Coronary artery (tissue), 2 donors: ENCODE data around the gene METTL8.

Experiments
- DNase-seq: peaks from one replicate; pipeline ENCODE4 v3.0.0-alpha.2; 2017; ENCODE audit warnings: low spot score
- H3K27ac ChIP-seq, 2 donors: fragments of 200-600 bp; sonication (generic); one replicate each; pipeline ENCODE4 v1.5.1; 2016 to 2019
- H3K4me3 ChIP-seq: fragments of 200-600 bp; sonication (generic); 2 replicates; pipeline ENCODE4 v1.5.1; 2016; ENCODE audit warnings: mild to moderate bottlenecking, moderate library complexity
- TF ChIP-seq, protein P1 (sequence below): fragments of 200-600 bp; sonication (generic); IDR thresholded peaks from one replicate; pipeline ENCODE4 v1.5.1; 2019; ENCODE audit warnings: antibody characterized with exemption

The METTL8 gene, protein sequence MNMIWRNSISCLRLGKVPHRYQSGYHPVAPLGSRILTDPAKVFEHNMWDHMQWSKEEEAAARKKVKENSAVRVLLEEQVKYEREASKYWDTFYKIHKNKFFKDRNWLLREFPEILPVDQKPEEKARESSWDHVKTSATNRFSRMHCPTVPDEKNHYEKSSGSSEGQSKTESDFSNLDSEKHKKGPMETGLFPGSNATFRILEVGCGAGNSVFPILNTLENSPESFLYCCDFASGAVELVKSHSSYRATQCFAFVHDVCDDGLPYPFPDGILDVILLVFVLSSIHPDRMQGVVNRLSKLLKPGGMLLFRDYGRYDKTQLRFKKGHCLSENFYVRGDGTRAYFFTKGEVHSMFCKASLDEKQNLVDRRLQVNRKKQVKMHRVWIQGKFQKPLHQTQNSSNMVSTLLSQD

DNA sequence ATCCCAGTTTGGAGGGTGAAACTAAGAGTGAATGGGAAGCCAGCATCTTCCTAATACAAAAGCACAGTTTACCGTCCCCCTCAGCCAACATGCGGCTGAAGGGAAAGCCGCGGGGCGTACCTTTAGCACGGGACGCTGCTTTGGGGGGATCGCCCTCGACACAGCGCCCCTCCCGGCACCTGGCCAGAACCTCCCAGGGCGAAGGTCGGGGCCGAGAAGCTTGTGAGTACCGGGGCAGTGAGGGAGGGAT lies at the start of gene METTL8:
TSS of gene METTL8 (minus strand) at position 228 of the 250 bp plus-strand sequence. CDS start 41,805 bp downstream, outside the sequence.
- Histone ChIP-seq H3K4me3 (peak within 1 kb of the TSS; percentile 78), H3K27ac (peak within 1 kb of the TSS; percentile 91)
- TF ChIP-seq, protein P1, sequence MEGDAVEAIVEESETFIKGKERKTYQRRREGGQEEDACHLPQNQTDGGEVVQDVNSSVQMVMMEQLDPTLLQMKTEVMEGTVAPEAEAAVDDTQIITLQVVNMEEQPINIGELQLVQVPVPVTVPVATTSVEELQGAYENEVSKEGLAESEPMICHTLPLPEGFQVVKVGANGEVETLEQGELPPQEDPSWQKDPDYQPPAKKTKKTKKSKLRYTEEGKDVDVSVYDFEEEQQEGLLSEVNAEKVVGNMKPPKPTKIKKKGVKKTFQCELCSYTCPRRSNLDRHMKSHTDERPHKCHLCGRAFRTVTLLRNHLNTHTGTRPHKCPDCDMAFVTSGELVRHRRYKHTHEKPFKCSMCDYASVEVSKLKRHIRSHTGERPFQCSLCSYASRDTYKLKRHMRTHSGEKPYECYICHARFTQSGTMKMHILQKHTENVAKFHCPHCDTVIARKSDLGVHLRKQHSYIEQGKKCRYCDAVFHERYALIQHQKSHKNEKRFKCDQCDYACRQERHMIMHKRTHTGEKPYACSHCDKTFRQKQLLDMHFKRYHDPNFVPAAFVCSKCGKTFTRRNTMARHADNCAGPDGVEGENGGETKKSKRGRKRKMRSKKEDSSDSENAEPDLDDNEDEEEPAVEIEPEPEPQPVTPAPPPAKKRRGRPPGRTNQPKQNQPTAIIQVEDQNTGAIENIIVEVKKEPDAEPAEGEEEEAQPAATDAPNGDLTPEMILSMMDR = peak; percentile 18
- no peak for DNase-seq

DNA sequence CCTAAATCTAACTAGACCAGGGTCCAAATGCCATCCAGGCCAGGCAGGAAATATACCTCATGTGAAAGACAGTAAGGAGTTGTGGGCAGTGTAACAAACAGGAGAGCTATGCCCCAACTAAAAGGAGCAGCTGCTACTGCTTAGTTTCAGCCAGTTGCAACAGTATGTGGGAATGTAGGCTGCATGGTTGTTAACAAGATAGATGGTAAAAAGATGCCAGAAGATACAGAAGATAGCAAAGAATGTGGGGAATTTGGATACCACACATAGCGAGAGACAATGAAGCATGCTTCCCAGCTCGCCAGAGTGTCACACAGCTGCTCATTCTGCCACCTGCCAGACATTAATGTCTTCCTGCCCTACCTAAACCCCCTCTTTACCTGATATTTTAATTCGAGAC lies 49.1 kb upstream of the METTL8 start:
- H3K27ac ChIP-seq = no peak overlapping the region
- TF ChIP-seq, protein P1 = no peak
- no peak overlapping the region for H3K4me3 ChIP-seq
- DNase-seq = no peak

DNA sequence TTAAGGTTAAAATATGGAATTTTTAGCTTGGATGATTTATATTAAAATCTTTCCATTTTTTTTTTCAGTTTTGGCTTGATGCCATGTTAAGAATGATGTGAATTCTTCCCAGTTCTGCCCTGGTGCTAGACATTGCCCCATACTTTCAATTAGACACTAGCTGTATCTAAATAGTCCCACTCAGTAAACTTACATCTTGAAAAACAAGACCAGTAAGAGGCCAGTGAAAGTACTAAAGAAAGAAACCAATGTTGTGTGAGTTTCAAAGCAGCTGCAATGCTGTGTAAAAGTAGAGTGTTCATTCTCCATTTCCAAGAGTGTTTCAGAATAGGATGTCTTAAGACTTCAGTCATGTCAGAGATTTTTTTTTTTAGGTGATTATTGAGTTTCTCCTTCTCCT lies 48.5 kb upstream of the METTL8 start:
- Histone ChIP-seq H3K4me3 (no peak overlapping the region), H3K27ac (no peak overlapping the region)
- DNase-seq = no peak
- TF ChIP-seq, protein P1 = no peak

DNA sequence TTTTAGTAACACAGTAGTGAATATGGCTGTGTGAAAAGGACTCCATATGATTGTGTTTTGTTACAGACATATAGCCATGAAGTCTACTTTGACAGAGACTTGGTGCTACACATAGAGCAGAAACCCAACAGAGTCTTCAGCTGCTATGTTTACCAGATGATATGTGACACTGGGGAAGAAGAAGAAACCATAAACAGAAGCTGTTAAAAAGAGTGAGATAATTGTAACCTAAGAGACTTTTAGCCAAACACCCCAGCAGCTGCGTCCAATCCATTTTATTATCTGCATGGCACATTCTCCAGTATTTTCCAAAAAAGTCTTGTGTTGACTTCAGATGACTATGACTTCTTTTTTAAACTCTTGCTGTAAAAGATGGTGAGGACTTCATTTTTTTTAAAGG lies 47.1 kb upstream of the METTL8 start:
- no peak for DNase-seq
- TF ChIP-seq, protein P1 = no peak
- Histone ChIP-seq H3K27ac (no peak overlapping the region), H3K4me3 (no peak overlapping the region)

DNA sequence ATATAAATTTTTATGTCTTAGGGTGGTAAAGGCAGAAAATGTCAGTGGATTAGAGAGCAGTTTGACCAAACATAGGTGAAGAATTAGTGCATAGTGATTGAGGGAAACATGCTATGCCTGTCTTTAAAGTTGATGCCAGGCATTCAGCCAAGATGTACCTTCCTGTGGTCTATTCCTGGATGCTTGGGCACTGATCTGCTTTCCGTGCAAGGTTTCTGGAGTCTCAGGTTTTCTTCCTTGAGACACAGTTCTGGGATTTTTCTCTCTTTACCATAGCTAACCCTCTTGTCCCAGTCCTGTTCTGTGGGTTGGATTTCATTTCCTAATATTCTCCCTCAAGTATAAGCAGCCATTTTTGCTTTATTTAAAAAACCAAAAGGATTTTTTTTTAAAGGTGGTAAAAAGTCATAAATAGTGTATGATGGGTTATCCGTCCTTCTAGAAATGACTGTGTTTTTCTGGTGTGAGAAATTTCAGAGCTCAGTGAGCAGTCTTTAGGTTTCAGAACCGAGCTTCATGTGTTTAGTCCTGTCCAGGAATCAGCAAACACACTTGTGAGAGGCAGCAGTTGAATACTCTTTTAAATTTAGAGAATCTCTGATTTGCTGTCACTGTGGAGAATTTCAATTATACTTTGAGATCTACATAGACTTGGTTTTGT lies 45.5 kb upstream of the METTL8 start:
- H3K27ac ChIP-seq = no peak overlapping the region
- DNase-seq = no peak
- no peak overlapping the region for H3K4me3 ChIP-seq
- TF ChIP-seq, protein P1 = no peak

DNA sequence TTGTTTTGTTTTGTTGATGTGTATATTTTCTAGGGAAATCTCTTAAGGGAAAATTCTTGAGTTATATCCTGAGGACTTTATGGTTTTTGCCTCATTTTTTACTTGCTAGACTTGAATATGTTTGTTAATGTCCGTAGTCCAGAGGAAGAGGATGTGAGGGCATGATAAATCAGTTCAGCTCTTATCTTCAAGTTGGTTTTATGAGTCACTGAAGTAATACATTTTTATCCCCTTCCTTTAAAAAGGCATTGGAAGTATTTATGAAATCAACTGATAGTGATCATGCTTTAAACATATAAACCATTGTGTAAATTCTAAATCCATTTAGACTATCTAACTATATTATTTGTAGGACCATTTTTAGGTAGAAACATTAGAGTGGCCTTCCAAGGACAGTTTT lies 44.6 kb upstream of the METTL8 start:
- no peak for DNase-seq
- Histone ChIP-seq H3K27ac (no peak overlapping the region), H3K4me3 (no peak overlapping the region)
- TF ChIP-seq, protein P1 = no peak

DNA sequence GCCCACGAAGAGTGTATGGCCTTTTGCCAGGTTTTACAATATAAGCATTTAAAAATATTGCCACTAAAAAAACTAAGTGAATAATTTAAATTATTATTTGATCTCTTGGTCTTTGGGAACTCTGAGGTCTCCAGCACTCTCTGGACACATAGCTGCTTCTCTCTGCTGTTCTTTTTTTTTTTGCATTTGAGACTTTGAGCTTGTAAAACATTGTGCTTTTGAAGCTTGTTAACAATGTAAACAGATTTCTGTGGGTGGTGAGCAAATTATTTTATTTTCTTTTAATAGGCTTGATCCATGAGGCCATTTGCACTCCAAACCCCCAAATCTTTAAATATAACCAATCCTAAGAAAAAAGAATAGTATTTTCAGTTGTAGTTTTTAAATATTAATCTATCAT lies 42.2 kb upstream of the METTL8 start:
- Histone ChIP-seq H3K4me3 (no peak overlapping the region), H3K27ac (no peak overlapping the region)
- no peak for DNase-seq
- TF ChIP-seq, protein P1 = no peak
